Fibroblast of skin of back (primary cell): ENCODE measurements around the gene RILPL1.
"Not testable (repeated sequence)": the region's sequence is repeated elsewhere in the genome, so short reads cannot be mapped to it uniquely, and the experiment has no call there.

Source experiments
- DNase-seq: peaks from one replicate; pipeline ENCODE4 v3.0.0-alpha.2; 2013

The RILPL1 gene

DNA sequence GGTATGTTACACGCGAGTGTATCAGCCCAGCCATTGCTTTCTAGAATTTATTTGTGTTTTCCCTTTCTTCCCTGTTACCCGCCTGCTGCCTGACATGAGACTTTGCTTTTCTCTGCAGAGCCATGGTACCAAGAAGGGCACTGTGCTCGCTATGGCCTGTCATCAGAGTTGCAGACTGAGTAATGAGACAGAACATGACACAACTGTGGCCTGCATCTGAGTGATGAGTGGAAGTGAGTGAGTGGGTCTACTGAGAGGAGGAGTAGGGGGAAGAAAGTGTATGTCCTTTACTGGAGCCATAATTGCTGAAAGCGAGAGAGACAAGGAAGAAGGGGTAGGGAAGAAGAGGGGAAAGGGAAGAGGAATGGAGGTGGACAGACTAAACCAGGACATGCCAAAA lies 2.9 kb downstream of the RILPL1 start:
- DNase-seq, result no peak

DNA sequence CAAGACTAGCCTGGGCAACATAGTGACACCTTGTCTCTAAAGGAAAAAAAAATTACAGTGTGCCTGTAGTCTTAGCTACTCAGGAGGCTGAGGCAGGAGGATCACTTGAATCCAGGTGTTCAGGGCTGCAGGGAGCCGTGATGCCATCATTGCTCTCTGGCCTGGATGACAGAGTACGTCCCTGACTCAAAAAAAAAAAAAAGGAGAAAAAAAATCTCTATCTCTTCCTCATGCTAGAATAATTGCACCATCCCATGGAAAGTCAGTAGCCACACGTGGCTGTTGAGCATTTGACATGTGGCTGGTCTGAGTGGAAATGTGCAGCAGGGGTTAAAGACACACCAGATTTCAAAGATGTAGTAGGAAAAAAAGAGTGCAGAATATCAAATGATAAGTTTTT lies 3.8 kb downstream of the RILPL1 start:
- no peak for DNase-seq

DNA sequence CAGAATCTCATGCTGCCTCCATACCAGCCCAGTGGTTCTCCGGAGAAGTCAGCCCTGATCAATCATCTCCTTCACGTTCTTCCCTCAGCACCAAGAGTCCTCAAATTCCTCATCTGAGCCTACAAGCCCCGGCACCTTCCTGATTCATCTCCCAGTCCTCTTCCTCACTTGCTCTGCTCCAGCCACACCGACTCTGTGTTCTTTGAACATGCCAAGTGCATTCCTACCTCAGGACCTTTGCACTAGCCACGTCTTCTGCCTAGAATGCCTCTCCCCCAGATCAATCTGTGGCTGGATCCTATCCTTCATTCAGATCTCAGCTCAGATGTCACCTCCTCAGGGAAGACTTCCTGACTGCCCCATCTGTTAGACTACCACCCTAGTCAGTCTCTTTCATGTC lies 4.7 kb downstream of the RILPL1 start:
- no peak for DNase-seq

DNA sequence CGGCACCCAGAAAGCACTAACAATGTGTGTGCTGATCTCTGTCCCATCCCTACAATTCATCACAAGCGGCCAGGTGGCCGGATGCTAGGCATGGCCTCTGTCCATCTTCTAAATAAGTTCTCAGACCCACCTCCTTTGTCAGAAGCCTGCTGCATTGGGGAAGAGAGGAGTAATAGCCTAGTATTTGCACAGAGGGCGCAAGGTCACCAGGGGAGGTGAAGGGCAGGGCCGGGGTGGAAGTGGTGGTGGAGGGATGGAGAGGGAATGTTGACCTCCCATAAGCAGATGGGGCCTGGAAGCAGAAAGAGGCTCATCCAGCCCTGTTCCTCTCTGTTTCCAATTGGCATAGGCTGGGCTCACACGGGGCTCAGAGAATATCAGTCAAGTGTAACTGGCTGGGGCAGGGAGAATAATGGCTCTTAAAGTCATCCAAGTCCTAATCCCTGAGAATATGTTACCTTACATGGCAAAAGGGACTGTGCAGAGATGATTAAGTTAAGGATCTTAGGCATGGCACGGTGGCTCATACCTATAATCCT lies 6.9 kb downstream of the RILPL1 start:
- DNase-seq, result no peak

DNA sequence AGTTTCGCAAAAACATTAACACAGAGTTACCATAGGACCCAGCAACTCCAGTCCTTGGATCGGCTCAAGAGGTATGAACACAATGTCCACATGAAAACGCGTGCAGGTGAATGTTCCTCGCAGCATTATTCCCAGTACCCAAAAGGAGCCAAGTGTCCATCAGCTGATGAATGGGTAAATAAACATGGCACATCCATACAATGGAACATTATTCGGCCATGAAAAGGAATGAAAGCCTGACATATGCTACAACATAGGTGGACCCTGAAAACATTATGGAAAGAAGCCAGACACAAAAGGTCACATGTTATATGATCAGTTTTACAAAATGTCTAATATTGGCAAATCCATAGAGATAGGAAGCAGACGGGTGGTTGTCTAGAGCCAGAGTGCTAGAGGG lies 9.1 kb downstream of the RILPL1 start:
- no peak for DNase-seq

DNA sequence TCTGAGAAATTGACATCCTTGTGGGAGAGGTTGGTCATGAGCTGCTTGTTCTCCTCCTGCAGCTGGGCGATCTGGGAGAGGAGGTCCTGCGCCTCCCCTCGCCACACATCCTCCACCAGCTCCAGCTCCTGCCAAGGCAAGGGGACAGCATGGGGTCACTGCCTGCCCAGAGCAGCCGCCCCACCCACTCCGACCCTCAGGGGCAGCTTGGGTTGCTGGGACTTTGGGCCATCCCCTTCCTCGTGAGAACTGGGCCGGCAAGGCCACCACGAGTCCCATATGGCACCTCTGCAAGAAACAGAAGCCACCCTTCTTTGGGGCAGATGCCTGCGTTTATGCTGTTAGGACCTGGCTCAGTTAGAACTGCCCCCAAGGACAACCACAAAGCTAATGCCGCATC lies 10.0 kb downstream of the RILPL1 start:
- DNase-seq, result no peak

DNA sequence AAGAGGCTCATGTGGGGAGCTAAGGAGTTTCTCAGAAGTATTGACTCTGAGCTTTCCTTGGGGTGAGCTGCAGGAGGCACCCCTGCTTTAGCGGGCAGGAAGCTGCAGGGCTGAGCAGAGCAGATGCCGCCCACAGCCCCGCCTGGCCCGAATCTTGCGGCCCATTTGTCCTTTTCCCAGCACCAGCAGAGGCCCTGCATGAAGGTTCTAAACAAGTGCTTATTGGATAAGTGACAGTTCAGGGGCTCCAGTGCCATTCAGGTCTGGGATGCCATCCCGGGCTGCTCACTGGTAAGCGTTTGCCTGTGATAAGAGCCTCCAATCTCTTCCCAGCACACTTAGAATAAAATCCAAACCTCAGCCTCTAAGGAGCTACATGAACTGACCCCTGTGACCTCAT lies 11.4 kb downstream of the RILPL1 start:
- no peak for DNase-seq

DNA sequence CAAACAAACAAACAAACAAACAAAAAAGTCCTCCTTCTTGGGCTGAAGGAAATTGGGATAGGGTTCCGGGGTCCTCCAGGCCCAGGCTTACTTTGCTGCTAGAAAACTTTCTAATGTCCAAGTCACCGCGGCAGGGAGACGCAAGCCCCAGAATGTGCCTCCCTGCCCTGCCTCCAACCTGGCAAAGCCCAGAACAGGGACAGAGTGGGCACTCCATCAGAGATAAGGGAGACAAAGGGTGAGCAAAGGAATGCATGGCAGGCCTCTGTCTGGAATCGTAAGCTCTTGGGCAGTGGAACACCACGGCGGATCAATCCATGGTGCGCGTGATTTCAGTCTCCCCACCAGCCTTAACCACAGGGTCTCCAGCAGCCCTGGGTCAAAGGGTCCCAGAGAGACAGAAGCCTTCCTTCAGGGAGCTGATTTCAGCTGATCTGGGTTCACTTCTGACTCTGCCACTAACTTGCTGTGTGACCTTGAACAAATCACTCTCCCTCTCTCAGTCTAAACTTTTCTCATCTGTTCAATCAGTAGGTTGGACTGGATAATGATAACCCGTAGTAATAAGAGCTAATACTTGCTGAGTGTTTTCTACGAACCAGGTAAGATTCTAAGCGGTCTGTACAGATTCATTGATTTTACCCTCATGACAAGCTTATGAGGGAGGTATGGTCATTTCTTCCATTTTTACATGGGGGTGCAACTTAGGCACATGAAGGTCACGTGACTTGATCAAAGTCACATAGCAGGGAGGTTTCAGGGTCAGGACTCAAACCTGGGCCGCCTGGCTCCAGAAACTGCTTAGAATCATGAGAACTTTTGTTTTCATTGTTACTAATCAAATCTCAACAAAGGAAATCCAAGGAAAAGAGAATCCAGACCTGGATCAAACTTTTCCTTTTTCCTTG lies 12.7 kb downstream of the RILPL1 start:
- no peak for DNase-seq

DNA sequence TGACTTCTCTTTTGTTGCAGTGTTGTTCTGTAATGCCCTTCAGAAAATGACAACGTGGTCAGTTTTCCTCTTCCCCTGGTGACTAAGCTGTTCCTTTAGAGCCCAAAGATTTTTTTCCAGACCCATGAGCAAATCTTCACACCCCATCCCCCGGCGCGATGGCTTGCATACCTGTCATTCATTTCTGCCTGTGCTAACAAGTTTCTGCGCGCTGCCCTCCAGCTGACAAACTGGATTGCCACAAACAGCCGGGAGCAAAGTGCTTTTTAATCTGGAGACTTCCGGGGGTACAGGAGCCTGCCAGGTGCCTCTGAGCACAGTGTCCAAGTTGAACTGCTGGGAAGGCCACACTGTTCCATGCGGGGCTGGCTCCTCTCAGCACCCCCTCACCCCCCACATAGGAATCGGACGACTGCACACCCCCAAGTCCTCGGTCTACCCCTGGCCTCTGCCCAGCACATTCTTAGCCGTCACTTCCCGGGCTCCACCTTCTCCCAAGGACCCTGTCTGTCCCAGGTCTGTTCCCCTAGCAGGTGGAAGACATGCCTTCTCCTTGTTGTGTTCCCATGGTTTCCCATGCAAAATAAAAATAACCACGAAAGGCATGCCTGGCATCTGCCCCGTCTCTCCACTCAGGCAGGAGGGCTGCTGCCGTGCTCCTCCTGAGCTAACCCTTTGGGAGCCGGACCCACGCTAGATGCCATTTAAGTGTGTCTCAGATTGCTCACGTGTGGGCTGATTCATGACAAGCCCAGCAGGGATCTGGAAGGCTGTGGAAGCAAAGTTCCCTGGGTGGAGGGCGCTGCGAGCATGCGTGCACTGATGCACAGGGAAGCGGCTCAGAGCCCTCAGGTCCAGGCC lies 14.1 kb downstream of the RILPL1 start:
- peak; percentile 84 for DNase-seq

DNA sequence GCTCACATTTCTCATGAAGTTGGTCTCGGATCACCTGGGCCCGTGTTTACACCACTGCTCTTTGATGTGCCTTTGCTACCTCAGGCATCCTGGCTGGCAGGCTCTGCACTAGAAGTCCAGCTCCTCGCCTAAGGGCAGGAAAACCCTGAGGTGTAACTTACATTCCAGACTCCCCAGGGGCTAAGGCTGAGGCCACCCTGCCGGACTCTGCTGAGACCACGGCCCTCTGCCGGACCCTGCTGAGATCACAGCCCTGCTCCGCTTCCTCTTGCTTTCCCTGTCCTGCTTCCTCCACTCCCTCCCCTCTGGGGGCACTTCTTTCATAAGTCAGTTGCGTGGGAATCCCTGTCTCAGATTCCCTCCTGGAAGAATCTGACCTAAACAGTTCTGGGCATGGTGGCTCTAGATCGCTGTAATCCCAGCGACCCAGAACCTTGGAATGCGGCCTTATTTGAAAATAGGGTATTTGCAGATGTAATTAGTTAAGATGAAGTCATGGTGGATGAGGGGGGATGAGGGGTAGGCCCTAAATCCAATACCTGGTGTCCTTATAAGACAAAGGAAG lies 17.2 kb downstream of the RILPL1 start:
- no peak for DNase-seq

DNA sequence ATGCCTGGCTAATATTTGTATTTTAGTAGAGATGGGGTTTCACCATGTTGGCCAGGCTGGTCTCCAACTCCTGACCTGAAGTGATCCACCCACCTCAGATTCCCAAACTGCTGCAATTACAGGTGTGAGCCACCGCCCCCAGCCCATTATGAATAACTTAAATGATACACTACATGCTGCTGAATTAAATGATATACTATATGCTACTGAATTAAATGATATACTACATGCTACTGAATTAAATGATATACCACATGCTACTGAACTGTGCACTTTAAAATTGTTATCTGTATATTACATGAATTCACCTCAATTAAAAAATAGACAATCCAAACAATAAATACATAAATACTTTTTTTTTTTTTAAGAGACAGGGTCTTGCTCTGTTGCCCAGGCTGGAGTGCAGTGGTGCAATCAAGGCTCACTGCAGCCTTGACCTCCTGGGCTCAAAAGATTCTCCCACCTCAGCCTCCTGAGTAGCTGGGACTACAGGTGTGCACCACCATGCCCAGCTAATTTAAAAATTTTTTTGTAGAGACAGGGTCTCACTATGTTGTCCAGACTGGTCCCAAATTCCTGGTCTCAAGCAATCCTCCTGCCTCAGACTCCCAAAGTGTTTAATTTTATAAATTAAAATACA lies 18.8 kb downstream of the RILPL1 start:
- DNase-seq, result not testable (repeated sequence)

DNA sequence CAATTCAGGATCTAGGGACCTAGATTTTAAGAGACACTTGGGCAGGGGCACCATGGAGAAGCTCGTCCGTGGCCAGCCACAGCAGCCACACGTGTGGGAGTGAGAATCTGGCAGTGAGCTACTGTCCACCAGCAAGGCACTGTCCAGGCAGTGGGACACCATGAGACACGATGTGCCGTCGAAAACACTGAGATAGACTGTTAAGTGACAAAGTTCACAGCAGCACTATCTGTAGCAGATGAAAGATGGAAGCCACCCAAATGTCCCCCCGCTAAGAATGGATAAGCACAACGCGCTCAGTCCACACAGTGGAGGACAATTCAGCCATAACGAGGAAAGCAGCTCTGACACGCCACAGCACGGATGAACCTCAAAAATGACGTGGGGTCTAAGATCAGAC lies 19.7 kb downstream of the RILPL1 start:
- DNase-seq, result no peak

DNA sequence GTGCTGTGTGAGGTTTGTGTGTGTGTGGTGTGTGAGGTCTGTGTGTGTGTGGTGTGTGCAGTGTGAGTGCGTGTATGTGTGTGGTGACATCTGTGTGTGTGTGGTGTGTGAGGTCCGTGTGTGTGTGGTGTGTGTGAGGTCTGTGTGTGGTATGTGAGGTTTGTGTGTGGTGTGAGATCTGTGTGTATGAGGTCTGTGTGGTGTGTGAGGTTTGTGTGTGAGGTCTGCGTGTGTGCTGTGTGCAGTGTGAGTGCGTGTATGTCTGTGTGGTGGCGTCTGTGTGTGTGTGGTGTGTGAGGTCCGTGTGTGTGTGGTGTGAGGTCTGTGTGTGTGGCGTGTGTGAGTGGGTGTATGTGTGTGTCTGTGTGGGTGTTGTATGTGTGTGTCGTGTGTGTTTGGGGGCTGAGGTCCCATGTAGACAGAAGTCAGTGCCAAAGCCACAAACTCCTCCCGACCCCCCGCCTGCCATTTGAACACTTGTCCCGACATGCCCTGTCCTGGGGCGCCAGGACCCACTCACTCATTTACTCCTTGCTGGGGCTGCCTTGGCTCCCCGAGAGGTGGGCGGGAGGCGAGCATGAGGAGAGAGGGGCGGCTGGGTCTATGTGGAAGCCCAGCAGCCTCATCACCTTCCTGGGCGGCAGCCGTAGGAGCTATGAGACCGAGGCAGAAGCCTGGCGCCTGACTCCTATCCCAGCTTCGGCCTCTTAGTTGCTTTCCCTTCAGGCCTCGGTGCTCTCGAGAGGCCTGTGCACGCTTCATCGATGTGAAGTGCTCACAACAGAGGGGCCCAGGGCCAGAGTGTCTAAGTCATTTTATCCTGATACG lies 20.5 kb downstream of the RILPL1 start:
- no peak for DNase-seq

DNA sequence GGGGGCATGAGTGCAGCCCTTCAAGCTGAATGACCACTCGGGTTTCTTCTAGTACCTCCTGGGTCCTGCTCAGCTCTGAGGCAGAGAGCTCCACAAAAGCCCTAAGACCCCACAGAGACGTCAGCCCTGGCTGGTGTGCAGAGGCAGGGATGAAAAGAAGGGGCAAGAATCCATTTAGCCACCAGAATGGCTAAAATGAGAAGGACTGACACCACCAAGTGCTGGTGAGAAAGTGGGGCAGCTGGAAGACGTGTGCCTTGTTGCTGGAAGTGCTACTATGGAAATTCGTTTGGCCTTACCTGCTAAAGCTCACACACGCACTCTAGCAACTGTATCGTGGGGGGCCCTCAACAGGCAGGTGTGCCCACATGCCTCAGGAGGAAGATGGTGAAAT lies 26.7 kb downstream of the RILPL1 start:
- no peak for DNase-seq

DNA sequence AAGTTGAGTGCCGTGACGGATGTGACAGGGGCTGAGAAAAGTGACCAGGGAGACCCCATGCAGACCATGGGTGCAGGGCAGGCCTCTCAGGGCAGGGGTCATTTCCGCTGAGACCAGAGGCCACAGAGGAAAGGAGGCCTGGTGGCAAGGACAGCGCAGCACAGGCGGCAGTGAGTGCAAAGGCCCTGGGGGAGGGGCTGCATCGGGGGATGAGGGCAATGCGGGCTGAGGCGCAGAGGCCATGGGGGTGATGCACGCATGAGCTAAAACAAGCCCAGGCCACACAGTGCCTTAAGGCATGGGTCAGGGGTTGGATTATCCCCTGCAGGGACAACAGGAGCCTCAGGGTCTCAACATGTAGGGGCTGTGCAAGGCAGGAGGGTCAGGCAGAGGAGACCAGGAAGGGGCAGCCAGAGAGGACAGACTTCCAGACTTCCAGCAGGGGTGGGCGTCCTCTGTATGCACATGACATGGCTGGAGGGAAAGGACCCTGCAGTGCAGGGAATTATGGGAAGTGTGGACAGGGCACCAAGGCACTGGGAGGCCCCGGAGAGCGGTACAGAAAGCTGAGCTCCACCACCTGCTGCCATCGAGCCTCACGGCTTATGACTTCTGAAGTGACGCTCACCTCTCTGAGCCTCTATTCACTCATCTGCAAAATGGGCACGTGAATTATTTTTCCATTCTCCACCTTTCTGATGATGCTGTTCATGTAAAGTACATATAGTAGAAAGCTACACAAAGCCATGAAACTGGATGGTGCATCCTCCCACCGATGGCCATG lies 27.3 kb downstream of the RILPL1 start:
- DNase-seq, result no peak

DNA sequence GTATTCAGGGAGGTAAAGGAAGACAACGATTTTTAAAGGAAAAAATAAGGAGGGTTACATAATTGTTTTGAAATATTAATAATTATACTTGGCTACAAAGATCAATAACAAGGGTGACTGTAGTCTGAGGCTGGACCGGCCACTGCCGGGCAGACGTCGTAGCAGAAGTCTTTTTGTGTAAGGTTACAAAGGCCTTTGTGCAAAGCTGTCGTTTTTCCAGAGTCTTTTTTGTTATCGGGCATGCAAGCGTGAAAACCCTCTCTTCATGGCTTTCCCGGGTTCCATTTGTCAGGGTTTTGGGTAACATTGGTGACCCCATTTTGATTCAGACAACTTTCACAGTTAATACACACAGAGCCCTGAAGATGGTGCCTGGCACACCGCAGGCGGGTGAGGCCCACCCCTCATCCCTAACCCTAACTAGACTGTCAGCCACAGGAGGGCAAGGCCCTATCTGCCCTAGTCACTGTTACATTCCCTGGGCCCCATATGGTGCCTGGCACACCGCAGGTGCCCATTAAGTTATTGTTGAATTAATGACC lies 31.3 kb downstream of the RILPL1 start:
- DNase-seq, result no peak

DNA sequence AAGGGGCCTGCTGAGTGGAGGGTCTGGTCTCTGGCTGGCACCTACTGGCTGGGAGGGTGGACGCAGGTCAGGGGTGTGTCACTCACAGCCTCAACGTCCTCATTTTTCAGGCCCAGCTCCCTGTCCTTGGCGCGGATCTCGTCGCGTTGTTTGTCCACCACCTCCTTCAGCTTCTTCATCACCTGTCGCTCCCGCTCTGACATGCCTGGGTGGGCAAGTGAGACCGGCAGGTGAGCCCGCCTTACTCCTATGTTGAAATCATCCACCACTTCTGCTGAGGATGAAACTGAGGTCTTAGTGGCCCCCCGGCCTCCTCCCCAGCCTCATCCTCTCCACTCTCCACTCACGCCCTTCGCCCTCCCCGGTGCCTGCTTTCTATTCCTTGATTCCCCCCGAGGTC lies 34.2 kb downstream of the RILPL1 start:
- no peak for DNase-seq

DNA sequence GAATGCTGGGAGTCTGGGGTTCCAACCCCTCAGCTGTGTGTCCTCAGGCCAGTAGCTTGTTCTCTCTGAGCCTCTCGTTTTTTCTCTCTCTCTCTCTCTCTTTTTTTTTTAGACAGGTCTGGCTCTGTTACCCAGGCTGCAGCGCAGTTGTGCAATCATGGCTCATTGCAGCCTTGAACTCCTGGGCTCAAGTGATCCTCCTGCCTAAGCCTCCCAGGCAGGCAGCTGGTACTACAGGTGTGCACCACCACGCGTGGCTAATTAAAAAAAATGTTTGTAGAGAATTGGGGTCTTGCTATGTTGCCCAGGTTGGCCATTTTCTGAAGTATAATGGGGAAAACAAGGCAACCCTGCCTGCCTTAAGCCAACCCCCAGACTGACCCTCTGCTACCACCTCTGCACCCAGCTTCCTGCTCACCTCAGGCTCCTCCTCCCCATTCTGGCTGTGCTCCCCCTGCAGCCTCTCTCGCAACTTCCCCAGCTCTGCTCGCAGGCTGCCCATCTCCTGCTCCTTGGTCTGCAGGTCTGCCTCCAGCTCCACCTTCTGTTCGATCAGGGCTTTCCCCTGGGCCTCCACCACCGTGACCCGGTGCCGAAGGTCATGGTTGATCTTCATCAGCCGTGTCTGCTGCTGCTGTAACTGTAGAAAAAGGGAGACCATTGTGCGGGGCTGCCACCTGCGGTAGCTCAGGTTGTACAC lies 35.2 kb downstream of the RILPL1 start:
- DNase-seq, result no peak

DNA sequence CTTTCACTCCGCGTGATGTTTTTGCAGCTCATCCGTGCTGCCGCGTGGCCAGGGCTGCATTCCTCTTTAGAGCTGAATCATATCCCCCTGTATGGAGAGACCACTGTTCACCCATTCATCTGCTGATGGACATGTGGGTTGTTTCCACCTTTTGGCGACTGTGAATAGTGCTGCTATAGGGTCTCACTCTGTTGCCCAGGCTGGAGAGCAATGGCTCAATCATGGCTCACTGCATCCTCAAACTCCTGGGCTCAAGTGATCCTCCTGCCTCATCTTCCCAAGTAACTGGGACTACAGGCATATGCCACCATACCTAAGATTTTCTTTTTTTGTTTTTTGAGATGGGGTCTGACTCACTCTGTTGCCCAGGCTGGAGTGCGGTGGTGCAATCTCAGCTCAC lies 36.5 kb downstream of the RILPL1 start:
- no peak for DNase-seq
